Stimulated activated CD4-positive, alpha-beta T cell treated with anti-CD3 and anti-CD28 coated beads, Interleukin-2, amount 100 ng/mL, for 24 hours (primary cell): ENCODE results near the gene HTRA2.

Source experiments
- DNase-seq, 2 donors: peaks; one replicate each; pipeline ENCODE4 v3.0.0-alpha.2; 2020

HTRA2 gene

GRCh38 chr2:74515981-74516633 is 13.6 kb upstream of the HTRA2 start:
- peak; percentile 79 for DNase-seq

GRCh38 chr2:74516650-74517049 is 13.1 kb upstream of the HTRA2 start:
- no peak for DNase-seq

GRCh38 chr2:74522516-74522915 is 7.2 kb upstream of the HTRA2 start:
- no peak for DNase-seq

- DNase-seq = no peak
Measured at GRCh38 chr2:74524005-74524404, 5.7 kb upstream of the HTRA2 start.

- no peak for DNase-seq
Measured at GRCh38 chr2:74524955-74525716, 4.6 kb upstream of the HTRA2 start.

GRCh38 chr2:74525717-74526648 is 3.8 kb upstream of the HTRA2 start, which contains the start of gene DQX1:
Gene DQX1 (minus strand): TSS chr2:74526231. CDS start chr2:74525729, 502 bp downstream.
- DNase-seq = no peak

- DNase-seq = no peak
Measured at GRCh38 chr2:74526649-74527230, 3.0 kb upstream of the HTRA2 start.

GRCh38 chr2:74527741-74528140 is 2.0 kb upstream of the HTRA2 start:
- DNase-seq = no peak

GRCh38 chr2:74528600-74529356 is 955 bp upstream of the HTRA2 start:
- no peak for DNase-seq

GRCh38 chr2:74530239-74531187 is 780 bp downstream of the HTRA2 start:
- DNase-seq = peak; percentile 49 to 53

- DNase-seq = no peak
Measured at GRCh38 chr2:74531666-74532065, 1.9 kb downstream of the HTRA2 start.

GRCh38 chr2:74532222-74532621 is 2.5 kb downstream of the HTRA2 start:
- no peak for DNase-seq

- DNase-seq = no peak
Measured at GRCh38 chr2:74533464-74533863, 3.7 kb downstream of the HTRA2 start.

- DNase-seq = no peak
Measured at GRCh38 chr2:74534411-74534810, 4.7 kb downstream of the HTRA2 start.

GRCh38 chr2:74535440-74535965 is 5.8 kb downstream of the HTRA2 start:
- no peak for DNase-seq

GRCh38 chr2:74536166-74536950 is 6.6 kb downstream of the HTRA2 start:
- no peak for DNase-seq

GRCh38 chr2:74537140-74537539 is 7.4 kb downstream of the HTRA2 start:
- DNase-seq = no peak

- no peak for DNase-seq
Measured at GRCh38 chr2:74538881-74539339, 9.2 kb downstream of the HTRA2 start.

- no peak for DNase-seq
Measured at GRCh38 chr2:74540291-74540690, 10.6 kb downstream of the HTRA2 start.

- DNase-seq = no peak
Measured at GRCh38 chr2:74542978-74543377, 13.2 kb downstream of the HTRA2 start.
